Activated T-cell treated with anti-CD3 and anti-CD28 coated beads, Interleukin-2, amount 50 U/mL, for 4 hours (primary cell): Measurements from ENCODE around the gene KCTD19. TPM values are rescaled to one million over a fixed set of nuclear protein-coding genes. Genes with fewer than 3 reads are reported as not detected.

Source experiments
- ATAC-seq, 2 donors: fragments of 200-7000 bp; cut with Tn5 transposase; one replicate each; pipeline ENCODE4 v1.10.0; 2021
- DNase-seq: peaks from one replicate; pipeline ENCODE4 v3.0.0-alpha.2; 2020
- H3K27me3 Mint-ChIP-seq: one replicate; pipeline ENCODE4 v1.8.0; 2021; ENCODE audit warnings: low read depth, mixed read lengths
- H3K36me3 Mint-ChIP-seq: one replicate; pipeline ENCODE4 v1.8.0; 2022; ENCODE audit warnings: mixed read lengths; ENCODE audit not compliant: insufficient read depth
- H3K4me1 Mint-ChIP-seq: one replicate; pipeline ENCODE4 v1.8.0; 2021; ENCODE audit warnings: low read depth, mixed read lengths
- H3K4me3 Mint-ChIP-seq: one replicate; pipeline ENCODE4 v1.8.0; 2021; ENCODE audit warnings: mild to moderate bottlenecking, moderate library complexity, mixed read lengths
- H3K9me3 Mint-ChIP-seq: one replicate; pipeline ENCODE4 v1.8.0; 2021; ENCODE audit warnings: mixed read lengths
- total RNA-seq, 3 donors: library from RNA; stranded (reverse); gene quantifications; one replicate each; pipeline ENCODE4 v1.2.1, GENCODE V29; 2021

The KCTD19 gene
- total RNA-seq, 3 donors from 2014 or later: 0.16 to 0.66 TPM; not detected in 1

DNA sequence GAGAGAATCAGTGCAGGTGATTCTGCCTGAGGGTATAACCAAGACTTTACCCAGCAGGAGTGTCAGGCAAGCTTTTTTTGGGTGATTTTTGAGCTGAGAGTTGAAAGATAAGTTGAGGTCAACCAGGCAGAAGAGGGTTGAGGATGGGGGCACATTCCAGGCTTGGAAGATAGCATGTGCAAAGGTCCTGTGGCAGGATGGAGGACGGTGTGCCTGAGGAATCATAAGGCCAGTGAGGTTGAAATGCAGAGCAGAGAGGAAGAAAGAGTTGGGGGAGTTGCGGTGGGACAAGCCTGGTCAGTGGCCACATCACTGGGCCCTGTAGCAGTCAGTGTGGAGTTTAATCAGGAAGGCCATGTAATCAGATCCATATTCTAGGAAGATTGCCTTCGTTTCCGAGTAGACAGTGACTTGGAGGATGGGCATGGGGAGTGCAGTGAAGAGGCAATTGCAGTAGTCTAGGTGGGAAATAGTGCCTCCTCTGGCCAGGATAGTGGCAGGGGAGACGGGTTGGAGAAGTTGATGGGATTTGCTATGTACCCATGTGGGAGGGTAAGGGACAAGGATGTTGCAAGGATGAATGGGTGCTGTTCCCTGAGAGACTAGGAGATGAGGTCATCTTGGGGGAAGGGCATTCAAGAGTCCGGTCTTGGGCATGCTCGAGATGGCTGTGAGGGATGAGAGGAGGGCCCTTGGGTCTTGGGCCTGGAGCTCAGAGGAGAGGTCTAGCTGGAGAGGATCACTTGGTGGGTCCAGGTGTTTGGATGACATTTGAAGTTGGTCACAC, 43.3 kb downstream of the KCTD19 start:
- H3K27me3 Mint-ChIP-seq: no peaks in the 10 kb centered on the region
- H3K9me3 Mint-ChIP-seq: no peaks in the 10 kb centered on the region
- H3K4me3 Mint-ChIP-seq: no peak overlapping the region
- H3K4me1 Mint-ChIP-seq: peaks cover 4% of the 10 kb centered on the region
- H3K36me3 Mint-ChIP-seq: peaks cover 13% of the 10 kb centered on the region
- DNase-seq (no peak), ATAC-seq (no peak)

DNA sequence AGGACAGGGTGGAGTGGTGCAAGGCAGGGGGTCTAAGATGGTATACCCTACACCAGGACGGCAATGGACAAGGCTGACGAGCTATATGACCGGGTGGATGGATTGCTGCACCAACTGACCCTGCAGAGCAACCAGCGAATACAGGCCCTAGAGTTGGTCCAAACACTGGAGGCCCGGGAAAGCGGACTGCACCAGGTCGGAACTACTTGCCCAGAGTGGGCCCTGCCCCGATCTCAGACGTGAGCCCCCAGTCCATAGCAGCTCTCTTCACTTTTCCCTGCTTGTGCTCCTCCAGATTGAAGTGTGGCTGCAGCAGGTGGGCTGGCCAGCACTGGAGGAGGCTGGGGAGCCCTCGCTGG, 44.1 kb downstream of the KCTD19 start:
- Mint-ChIP-seq H3K36me3 (peaks cover 15% of the 10 kb centered on the region), H3K4me1 (peaks cover 9% of the 10 kb centered on the region), H3K9me3 (no peaks in the 10 kb centered on the region), H3K4me3 (no peak overlapping the region), H3K27me3 (no peaks in the 10 kb centered on the region)
- DNase-seq (no peak), ATAC-seq (no peak)

- H3K36me3 Mint-ChIP-seq: peaks cover 19% of the 10 kb centered on the region
- DNase-seq (no peak), ATAC-seq (no peak)
- H3K4me3 Mint-ChIP-seq: peak overlapping the region; percentile 13
- H3K9me3 Mint-ChIP-seq: no peaks in the 10 kb centered on the region
- H3K27me3 Mint-ChIP-seq: no peaks in the 10 kb centered on the region
- peaks cover 15% of the 10 kb centered on the region for H3K4me1 Mint-ChIP-seq
Measured at GRCh38 chr16:67281536-67282446, 44.8 kb downstream of the KCTD19 start.

- Mint-ChIP-seq H3K4me1 (peaks cover 20% of the 10 kb centered on the region), H3K36me3 (peaks cover 24% of the 10 kb centered on the region), H3K4me3 (peak overlapping the region; percentile 52), H3K9me3 (no peaks in the 10 kb centered on the region), H3K27me3 (no peaks in the 10 kb centered on the region)
- DNase-seq (no peak), ATAC-seq (no peak)
Measured at GRCh38 chr16:67280090-67281015, 46.2 kb downstream of the KCTD19 start.

GRCh38 chr16:67279296-67280089, 47.0 kb downstream of the KCTD19 start, which contains the start of gene PLEKHG4:
Gene PLEKHG4, plus strand, starts transcription at chr16:67279532. Its CDS starts 513 bp downstream, at chr16:67280045.
- DNase-seq (peak; percentile 78), ATAC-seq (peak; percentile 96 to 97)
- no peaks in the 10 kb centered on the region for H3K9me3 Mint-ChIP-seq
- peak within 1 kb of the TSS; percentile 85 for H3K4me3 Mint-ChIP-seq
- H3K4me1 Mint-ChIP-seq: peaks cover 20% of the 10 kb centered on the region
- H3K27me3 Mint-ChIP-seq: no peaks in the 10 kb centered on the region
- H3K36me3 Mint-ChIP-seq: peaks cover 26% of the 10 kb centered on the region

- peak overlapping the region; percentile 85 for H3K4me3 Mint-ChIP-seq
- H3K36me3 Mint-ChIP-seq: peaks cover 26% of the 10 kb centered on the region
- ATAC-seq (peak; percentile 61), DNase-seq (peak; percentile 34)
- H3K9me3 Mint-ChIP-seq: no peaks in the 10 kb centered on the region
- H3K27me3 Mint-ChIP-seq: no peaks in the 10 kb centered on the region
- H3K4me1 Mint-ChIP-seq: peaks cover 20% of the 10 kb centered on the region
Measured at GRCh38 chr16:67278773-67279295, 47.7 kb downstream of the KCTD19 start.

DNA sequence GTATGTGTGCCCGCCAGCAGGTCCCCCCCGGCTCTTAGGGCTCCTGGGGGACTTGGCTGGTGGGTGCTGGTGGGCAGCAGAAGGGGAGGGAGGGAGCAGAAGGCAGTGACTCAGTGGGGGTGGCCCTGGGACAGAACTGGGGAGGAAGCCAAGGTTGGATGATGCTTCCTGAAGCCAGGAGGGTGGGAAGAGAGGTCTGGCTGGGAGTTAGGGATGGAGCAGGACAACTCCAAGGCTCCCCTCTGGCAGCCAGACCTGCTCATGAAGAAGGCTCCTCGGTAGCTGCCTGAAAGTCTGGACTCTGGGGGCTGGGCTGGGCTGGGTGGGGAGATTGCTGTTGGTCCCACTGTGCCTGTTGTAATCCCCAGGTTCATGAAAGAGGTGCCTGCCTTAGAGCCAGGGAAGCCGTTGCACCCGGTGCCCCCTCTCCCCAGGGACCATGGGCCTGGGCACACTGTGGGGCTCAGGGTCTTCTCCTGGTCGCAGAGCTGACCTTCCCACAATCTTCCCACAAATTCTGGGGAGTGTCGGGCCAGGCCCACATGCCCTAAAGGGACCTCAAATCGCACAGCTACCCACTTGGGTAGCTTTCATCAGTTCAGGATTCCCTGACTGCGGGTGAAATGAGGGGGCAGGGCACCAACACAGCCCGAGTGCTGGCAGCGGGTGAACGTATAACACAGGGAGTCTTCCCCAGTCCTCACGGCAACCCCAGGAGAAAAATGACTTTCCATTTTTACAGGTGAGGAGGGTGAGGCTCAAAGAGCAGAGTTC, 48.4 kb downstream of the KCTD19 start:
- peaks cover 19% of the 10 kb centered on the region for H3K36me3 Mint-ChIP-seq
- H3K4me1 Mint-ChIP-seq: peaks cover 20% of the 10 kb centered on the region
- no peak for ATAC-seq
- H3K27me3 Mint-ChIP-seq: no peaks in the 10 kb centered on the region
- H3K9me3 Mint-ChIP-seq: no peaks in the 10 kb centered on the region
- DNase-seq: no peak
- peak overlapping the region; percentile 85 for H3K4me3 Mint-ChIP-seq

DNA sequence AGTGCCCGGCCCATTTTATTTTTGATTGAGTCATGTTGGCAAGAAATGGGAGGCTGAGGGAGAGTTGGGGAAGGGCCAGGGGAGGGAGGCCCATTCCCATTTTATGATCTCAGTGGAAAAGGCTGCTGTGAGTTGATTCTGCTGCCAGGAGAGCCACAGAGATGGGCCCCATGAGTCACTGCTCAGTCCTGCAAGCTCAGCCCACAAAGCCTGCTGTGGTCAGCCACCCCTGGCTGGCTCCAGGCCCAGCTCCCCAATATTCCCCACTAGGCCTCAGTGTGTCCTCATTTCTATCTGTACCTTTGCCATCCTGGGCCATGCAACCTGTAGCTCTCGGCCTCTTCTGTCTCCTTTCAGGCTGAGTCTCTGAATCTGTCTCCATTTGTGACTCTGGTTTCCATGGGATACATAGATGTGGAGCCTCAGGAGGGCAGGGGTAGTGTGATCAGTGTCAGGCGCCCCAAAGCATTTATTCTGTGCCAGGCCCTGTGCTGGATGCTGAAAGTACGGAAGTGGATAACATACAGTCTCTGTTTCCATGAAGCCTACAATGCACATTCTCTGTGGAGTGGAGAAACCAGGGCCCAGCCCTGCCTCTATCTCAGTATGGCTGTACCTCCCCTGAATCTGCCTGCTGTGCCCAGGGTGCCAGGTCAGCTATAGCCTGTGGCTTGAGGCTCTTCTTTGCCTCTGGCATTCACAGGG, 49.1 kb downstream of the KCTD19 start:
- no peak for DNase-seq
- no peaks in the 10 kb centered on the region for H3K9me3 Mint-ChIP-seq
- peaks cover 20% of the 10 kb centered on the region for H3K4me1 Mint-ChIP-seq
- no peak for ATAC-seq
- H3K27me3 Mint-ChIP-seq: no peaks in the 10 kb centered on the region
- H3K4me3 Mint-ChIP-seq: peak overlapping the region; percentile 85
- H3K36me3 Mint-ChIP-seq: peaks cover 13% of the 10 kb centered on the region

DNA sequence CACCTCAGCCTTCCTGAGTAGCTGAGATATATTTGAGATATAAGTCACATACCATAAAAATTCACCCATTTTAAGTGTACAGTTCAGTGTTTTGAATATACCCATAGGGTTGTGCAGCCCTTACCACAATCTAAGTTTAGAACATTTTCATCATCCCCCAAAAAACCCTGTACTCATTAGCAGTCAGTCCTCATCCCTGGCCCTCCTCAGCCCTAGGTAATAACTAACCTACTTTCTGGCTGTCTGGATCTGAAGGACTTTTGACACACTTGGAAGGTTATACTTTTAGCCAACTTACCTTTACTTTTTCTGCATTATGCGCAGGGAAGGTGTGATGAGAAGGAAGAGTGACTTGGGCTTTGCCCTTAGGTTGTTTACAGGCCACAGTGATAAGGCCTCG, 51.2 kb downstream of the KCTD19 start:
- peaks cover 13% of the 10 kb centered on the region for H3K36me3 Mint-ChIP-seq
- no peak overlapping the region for H3K4me3 Mint-ChIP-seq
- ATAC-seq (no peak), DNase-seq (no peak)
- no peaks in the 10 kb centered on the region for H3K27me3 Mint-ChIP-seq
- H3K9me3 Mint-ChIP-seq: no peaks in the 10 kb centered on the region
- peaks cover 19% of the 10 kb centered on the region for H3K4me1 Mint-ChIP-seq

DNA sequence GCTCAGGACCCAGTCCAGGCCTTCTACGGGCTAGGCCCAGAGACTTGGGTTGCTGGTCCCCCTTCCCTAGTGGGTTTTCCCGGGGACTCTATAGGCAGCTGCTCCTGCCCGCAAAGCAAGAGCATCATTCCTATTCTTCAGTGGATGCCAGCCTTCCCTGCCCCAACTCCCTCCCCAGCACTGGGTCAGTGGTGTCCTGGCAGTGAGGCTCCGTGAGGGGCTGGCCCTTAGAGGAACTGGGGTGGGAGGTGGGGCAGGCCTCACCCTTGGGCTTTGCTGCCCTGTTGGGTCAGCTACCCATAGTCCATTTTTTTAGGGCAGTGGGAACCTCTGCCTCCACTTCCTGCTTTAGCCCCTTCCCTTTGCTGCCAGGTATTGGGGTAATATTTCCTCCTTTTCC, 55.1 kb downstream of the KCTD19 start:
- ATAC-seq (peak in 1 of 2 donors; percentile 10), DNase-seq (no peak)
- Mint-ChIP-seq H3K4me3 (no peak overlapping the region), H3K4me1 (peaks cover 2% of the 10 kb centered on the region), H3K9me3 (no peaks in the 10 kb centered on the region), H3K36me3 (peaks cover 5% of the 10 kb centered on the region), H3K27me3 (no peaks in the 10 kb centered on the region)

- ATAC-seq: no peak
- H3K4me1 Mint-ChIP-seq: no peaks in the 10 kb centered on the region
- H3K27me3 Mint-ChIP-seq: no peaks in the 10 kb centered on the region
- DNase-seq: no peak
- H3K36me3 Mint-ChIP-seq: peaks cover 3% of the 10 kb centered on the region
- no peak overlapping the region for H3K4me3 Mint-ChIP-seq
- H3K9me3 Mint-ChIP-seq: no peaks in the 10 kb centered on the region
Measured at GRCh38 chr16:67270931-67271338, 55.6 kb downstream of the KCTD19 start.

- H3K4me3 Mint-ChIP-seq: no peak overlapping the region
- DNase-seq (no peak), ATAC-seq (peak in 1 of 2 donors; percentile 34)
- H3K9me3 Mint-ChIP-seq: no peaks in the 10 kb centered on the region
- H3K27me3 Mint-ChIP-seq: no peaks in the 10 kb centered on the region
- no peaks in the 10 kb centered on the region for H3K4me1 Mint-ChIP-seq
- no peaks in the 10 kb centered on the region for H3K36me3 Mint-ChIP-seq
Measured at GRCh38 chr16:67269766-67270165, 56.8 kb downstream of the KCTD19 start.
